ENCODE measurements around the gene FASLG.
A peak's percentile ranks its signal among the peaks of the same experiment; 100 is the strongest.

The FASLG gene

DNA sequence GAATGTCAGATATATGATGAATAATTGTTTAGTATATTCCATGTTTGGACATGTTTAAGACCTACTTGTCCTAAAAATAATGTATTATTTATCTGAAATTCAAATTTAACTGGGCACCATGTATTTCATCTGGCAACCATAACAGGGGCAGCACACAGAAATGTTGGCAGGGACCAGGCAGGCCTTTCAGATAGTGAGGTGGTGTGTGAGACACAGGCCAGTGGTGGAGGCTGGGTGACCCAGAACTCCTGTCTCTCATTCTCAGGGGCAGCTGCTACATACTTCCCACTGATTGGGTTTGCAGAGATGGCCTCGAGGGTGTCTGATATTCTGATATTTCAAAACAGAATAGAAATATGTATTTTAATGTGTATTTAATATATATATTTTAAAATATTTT, 1.3 kb upstream of the FASLG start:
- Mint-ChIP-seq H3K9me3 (no peaks in the 10 kb centered on the region), H3K27ac (no peak overlapping the region), H3K4me1 (peaks cover 64% of the 10 kb centered on the region), H3K27me3 (peaks cover under 1% of the 10 kb centered on the region), H3K36me3 (ENCODE audit: low read depth) (peaks cover 35% of the 10 kb centered on the region), H3K4me3 (no peak overlapping the region)
- ATAC-seq (no peak), DNase-seq (no peak)

DNA sequence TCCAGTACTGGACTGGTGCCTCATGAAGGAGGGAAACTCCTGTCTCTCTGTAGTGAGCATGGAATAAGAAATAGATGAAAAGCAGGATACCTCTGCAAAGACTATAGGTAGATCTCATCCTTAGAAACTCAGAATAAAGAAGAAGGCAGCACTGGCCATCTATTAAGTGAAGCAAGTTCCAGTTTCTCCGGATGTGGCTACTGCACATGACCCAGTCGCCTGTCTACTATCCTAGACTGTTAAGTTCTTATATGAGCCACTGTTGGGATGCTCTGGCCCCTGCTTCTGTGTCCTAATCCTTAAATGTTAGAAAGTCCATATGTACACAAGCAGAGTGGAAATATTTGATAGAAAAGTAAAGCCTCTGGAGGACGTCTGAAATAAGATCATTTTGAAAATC, 2.2 kb downstream of the FASLG start:
- peaks cover 2% of the 10 kb centered on the region for H3K27me3 Mint-ChIP-seq
- DNase-seq (no peak), ATAC-seq (no peak)
- peak overlapping the region; percentile 87 for H3K4me3 Mint-ChIP-seq
- H3K9me3 Mint-ChIP-seq: peaks cover 4% of the 10 kb centered on the region
- peaks cover 68% of the 10 kb centered on the region for H3K36me3 Mint-ChIP-seq (ENCODE audit: low read depth)
- H3K27ac Mint-ChIP-seq: peak overlapping the region; percentile 99
- peaks cover 73% of the 10 kb centered on the region for H3K4me1 Mint-ChIP-seq

DNA sequence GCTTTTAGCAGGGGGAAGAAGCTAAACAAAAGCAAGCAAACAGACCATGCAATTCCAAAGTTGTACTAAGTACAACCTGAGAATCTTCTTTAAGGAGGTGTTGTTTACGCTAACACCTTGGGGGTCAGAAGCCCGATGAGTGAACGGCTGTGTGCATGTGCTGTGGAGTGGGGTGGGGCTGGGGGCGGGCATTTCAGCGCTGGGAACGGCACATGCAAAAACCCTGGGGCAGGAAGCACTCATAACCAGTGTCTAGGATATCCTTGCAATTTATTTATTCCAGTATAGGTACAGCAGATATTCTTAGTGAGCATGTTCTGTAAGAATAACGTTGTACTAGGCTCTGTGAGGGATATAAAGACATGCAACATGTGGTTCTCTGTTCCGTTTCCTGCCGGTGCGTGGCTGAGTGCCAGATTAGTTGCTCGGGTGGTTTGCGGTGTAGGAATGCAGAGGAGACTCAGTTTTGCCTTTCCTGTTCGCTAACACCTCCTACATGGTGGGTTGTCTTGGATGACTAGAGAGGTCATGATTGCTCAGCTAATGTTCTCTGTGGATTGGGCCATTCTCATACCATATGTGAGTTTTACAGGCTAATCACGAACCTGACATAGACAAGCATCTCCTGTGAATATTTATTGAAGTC, 3.7 kb downstream of the FASLG start:
- ATAC-seq (peak; percentile 81), DNase-seq (peak; percentile 89)
- peaks cover 81% of the 10 kb centered on the region for H3K36me3 Mint-ChIP-seq (ENCODE audit: low read depth)
- peaks cover 4% of the 10 kb centered on the region for H3K9me3 Mint-ChIP-seq
- peak overlapping the region; percentile 99 for H3K27ac Mint-ChIP-seq
- H3K4me3 Mint-ChIP-seq: peak overlapping the region; percentile 87
- H3K27me3 Mint-ChIP-seq: peaks cover 2% of the 10 kb centered on the region
- H3K4me1 Mint-ChIP-seq: peaks cover 85% of the 10 kb centered on the region

DNA sequence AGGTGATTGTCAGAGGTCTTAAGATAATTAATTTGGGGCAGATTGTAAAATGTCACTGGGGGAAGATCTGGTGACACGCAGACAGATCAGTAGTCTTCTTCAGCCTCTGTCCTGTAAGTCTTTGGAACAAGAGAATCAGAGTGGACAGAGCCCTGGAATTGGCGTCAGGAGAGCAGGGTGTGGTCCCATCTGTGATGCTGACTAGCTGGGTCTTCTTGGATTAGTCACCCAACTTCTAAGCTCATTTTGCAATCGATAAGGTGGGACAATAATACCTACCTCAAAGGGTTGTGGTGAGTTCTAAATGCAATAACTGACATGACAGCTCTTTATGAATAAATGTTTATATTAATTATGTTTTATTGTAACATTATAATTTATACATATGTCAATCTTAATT, 4.8 kb downstream of the FASLG start:
- DNase-seq: no peak
- peak overlapping the region; percentile 87 for H3K4me3 Mint-ChIP-seq
- no peak for ATAC-seq
- peaks cover 90% of the 10 kb centered on the region for H3K4me1 Mint-ChIP-seq
- H3K9me3 Mint-ChIP-seq: peaks cover 9% of the 10 kb centered on the region
- H3K36me3 Mint-ChIP-seq (ENCODE audit: low read depth): peaks cover 90% of the 10 kb centered on the region
- H3K27ac Mint-ChIP-seq: peak overlapping the region; percentile 99
- H3K27me3 Mint-ChIP-seq: peaks cover 2% of the 10 kb centered on the region

DNA sequence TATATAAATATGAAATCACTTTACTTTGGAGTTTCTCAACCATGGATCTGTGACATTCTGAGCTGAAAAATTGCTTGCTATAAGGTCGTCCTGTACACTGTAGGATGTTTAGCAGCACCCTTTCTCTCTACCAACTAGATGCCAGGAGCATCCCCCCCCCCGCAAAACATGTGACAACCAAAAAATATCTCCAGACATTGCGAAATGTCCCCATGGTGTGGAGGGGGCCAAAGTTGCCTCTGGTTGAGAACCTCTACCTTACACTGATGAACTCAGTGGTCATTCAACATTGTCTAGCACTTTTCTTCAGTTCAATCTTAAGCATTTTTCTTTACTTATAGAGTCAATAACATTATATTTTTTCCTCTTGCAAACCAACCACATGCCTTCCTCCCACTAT, 9.2 kb downstream of the FASLG start:
- H3K9me3 Mint-ChIP-seq: peaks cover 5% of the 10 kb centered on the region
- no peaks in the 10 kb centered on the region for H3K27me3 Mint-ChIP-seq
- ATAC-seq (no peak), DNase-seq (no peak)
- peak overlapping the region; percentile 99 for H3K27ac Mint-ChIP-seq
- H3K4me3 Mint-ChIP-seq: no peak overlapping the region
- peaks cover 63% of the 10 kb centered on the region for H3K36me3 Mint-ChIP-seq (ENCODE audit: low read depth)
- peaks cover 94% of the 10 kb centered on the region for H3K4me1 Mint-ChIP-seq

DNA sequence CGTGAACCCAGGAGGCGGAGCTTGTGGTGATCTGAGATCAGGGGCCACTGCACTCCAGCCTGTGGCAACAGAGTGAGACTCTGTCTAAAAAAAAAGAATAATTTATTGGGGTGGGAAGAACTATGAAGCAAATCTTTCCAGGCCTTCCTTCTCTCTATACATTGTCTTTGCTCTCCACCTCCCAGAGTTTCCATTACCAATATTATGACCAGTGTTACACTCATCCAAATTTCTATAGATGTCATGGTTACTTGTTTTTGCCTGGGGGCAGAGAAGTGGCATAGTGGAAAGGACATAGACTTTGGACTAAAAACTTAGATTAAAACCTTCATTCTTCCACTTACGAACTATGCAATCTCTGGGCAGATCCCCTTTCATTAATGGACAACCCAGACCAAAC, 10.1 kb downstream of the FASLG start:
- ATAC-seq: peak; percentile 57
- peak overlapping the region; percentile 99 for H3K27ac Mint-ChIP-seq
- H3K36me3 Mint-ChIP-seq (ENCODE audit: low read depth): peaks cover 55% of the 10 kb centered on the region
- peaks cover 94% of the 10 kb centered on the region for H3K4me1 Mint-ChIP-seq
- peaks cover 5% of the 10 kb centered on the region for H3K9me3 Mint-ChIP-seq
- peak; percentile 41 for DNase-seq
- H3K27me3 Mint-ChIP-seq: no peaks in the 10 kb centered on the region
- peak overlapping the region; percentile 3 for H3K4me3 Mint-ChIP-seq

- Mint-ChIP-seq H3K27me3 (no peaks in the 10 kb centered on the region), H3K36me3 (ENCODE audit: low read depth) (peaks cover 42% of the 10 kb centered on the region), H3K27ac (peak overlapping the region; percentile 99), H3K4me3 (peak overlapping the region; percentile 66), H3K4me1 (peaks cover 92% of the 10 kb centered on the region), H3K9me3 (peaks cover 5% of the 10 kb centered on the region)
- ATAC-seq (peak; percentile 76), DNase-seq (peak; percentile 47)
Observed at GRCh38 chr1:172670316-172670715, 11.4 kb downstream of the FASLG start.

GRCh38 chr1:172670791-172671190, 11.9 kb downstream of the FASLG start:
- no peaks in the 10 kb centered on the region for H3K27me3 Mint-ChIP-seq
- peaks cover 92% of the 10 kb centered on the region for H3K4me1 Mint-ChIP-seq
- ATAC-seq: peak; percentile 77

DNA sequence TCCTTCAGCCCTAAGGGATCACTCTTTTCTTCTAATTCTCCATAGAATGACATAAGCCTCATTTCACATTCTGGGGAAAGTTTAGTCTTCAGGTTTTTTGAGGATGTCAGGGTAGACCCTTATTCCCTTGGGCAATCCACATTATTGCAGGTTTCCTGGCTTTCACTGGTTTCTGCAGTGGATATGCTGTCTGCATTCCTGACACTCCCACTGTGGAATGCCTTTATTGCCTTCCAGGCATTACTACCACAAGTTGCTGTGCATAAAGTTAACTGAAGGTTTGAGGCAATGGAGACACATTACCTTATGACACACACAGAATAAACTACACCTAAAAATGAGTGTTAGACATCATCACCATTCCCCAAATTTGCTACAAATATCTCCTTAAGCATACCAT, 12.7 kb downstream of the FASLG start:
- peaks cover 93% of the 10 kb centered on the region for H3K4me1 Mint-ChIP-seq
- peak overlapping the region; percentile 99 for H3K27ac Mint-ChIP-seq
- H3K9me3 Mint-ChIP-seq: peaks cover 5% of the 10 kb centered on the region
- no peaks in the 10 kb centered on the region for H3K27me3 Mint-ChIP-seq
- H3K4me3 Mint-ChIP-seq: no peak overlapping the region
- ATAC-seq (no peak), DNase-seq (no peak)
- H3K36me3 Mint-ChIP-seq (ENCODE audit: low read depth): peaks cover 30% of the 10 kb centered on the region

More at GRCh38 chr1:172670791-172671190, 11.9 kb downstream of the FASLG start:
- peaks cover 5% of the 10 kb centered on the region for H3K9me3 Mint-ChIP-seq
- no peak for DNase-seq
- peaks cover 38% of the 10 kb centered on the region for H3K36me3 Mint-ChIP-seq (ENCODE audit: low read depth)
- H3K27ac Mint-ChIP-seq: peak overlapping the region; percentile 99
- H3K4me3 Mint-ChIP-seq: peak overlapping the region; percentile 57

GRCh38 chr1:172672720-172673119, 13.8 kb downstream of the FASLG start:
- ATAC-seq (no peak), DNase-seq (no peak)
- Mint-ChIP-seq H3K27ac (peak overlapping the region; percentile 99), H3K27me3 (no peaks in the 10 kb centered on the region), H3K4me3 (no peak overlapping the region), H3K36me3 (ENCODE audit: low read depth) (peaks cover 21% of the 10 kb centered on the region), H3K4me1 (peaks cover 95% of the 10 kb centered on the region), H3K9me3 (peaks cover 5% of the 10 kb centered on the region)

DNA sequence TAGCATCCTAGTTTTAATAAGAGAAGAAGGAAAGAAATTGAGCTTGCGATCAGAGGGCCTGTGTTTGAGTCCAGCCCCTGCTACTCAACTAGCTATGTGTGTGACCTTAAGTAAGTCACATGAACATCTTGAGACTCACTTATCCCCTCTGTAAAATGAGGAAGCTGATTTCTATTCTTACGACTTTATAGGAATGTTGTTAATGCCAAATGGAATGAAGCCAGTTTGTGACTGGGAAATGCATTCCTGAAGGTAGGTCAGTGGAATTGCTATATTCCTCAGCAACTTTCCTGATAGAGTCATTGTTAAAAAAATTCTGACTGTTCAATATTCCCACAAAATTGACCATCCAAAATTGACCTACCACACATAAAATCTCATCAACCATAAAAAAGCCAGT, 14.9 kb downstream of the FASLG start:
- Mint-ChIP-seq H3K27ac (no peak overlapping the region), H3K4me3 (no peak overlapping the region), H3K4me1 (peaks cover 97% of the 10 kb centered on the region), H3K9me3 (no peaks in the 10 kb centered on the region), H3K27me3 (peaks cover under 1% of the 10 kb centered on the region), H3K36me3 (ENCODE audit: low read depth) (peaks cover 13% of the 10 kb centered on the region)
- ATAC-seq (no peak), DNase-seq (no peak)

- ATAC-seq (peak; percentile 48), DNase-seq (no peak)
Observed at GRCh38 chr1:172674831-172675613, 16.1 kb downstream of the FASLG start.

DNA sequence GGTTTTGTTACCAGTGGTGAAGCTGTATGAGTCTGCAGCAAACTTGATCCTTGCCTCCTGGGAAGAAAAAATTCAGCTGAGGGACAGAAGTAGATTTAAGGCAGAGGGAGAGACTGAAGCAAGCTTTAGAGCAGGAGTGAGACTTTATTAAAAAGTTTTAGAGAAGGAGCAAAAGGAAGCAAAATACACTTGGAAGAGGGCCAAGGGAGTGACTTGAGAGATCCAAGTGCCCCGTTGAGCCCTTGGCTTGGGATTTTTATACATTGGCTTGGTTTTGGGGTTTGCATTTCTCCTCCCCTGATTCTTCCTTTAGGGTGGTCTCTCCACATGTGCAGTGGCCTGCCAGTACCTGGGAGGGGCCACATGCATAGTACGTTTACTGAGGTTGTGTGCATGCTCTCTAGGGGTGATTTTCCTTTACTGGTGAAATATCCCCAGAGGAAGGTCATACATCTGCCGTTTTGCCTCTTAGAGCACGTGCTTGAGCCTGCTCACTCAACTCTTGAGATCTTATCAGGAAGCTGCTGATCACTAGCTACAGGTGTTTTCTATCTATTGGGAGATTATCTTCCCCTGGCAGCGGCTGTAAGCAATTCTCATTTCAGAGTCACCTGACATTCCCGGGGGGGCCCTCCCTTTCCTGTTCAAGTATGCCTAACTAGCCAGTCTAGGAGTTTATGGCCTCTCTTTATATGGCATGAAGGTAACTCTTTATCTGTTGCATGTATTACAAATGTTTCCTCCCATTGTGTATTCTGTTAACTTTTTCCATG, 20.3 kb downstream of the FASLG start:
- no peaks in the 10 kb centered on the region for H3K9me3 Mint-ChIP-seq
- peak overlapping the region; percentile 52 for H3K27ac Mint-ChIP-seq
- DNase-seq (no peak), ATAC-seq (no peak)
- H3K4me1 Mint-ChIP-seq: peaks cover 67% of the 10 kb centered on the region
- peaks cover 3% of the 10 kb centered on the region for H3K36me3 Mint-ChIP-seq (ENCODE audit: low read depth)
- peaks cover 8% of the 10 kb centered on the region for H3K27me3 Mint-ChIP-seq
- H3K4me3 Mint-ChIP-seq: no peak overlapping the region

More at GRCh38 chr1:172674831-172675613, 16.1 kb downstream of the FASLG start:
- Mint-ChIP-seq H3K27me3 (peaks cover 2% of the 10 kb centered on the region), H3K36me3 (ENCODE audit: low read depth) (peaks cover 11% of the 10 kb centered on the region), H3K9me3 (no peaks in the 10 kb centered on the region), H3K27ac (peak overlapping the region; percentile 94), H3K4me1 (peaks cover 94% of the 10 kb centered on the region), H3K4me3 (peak overlapping the region; percentile 50)

DNA sequence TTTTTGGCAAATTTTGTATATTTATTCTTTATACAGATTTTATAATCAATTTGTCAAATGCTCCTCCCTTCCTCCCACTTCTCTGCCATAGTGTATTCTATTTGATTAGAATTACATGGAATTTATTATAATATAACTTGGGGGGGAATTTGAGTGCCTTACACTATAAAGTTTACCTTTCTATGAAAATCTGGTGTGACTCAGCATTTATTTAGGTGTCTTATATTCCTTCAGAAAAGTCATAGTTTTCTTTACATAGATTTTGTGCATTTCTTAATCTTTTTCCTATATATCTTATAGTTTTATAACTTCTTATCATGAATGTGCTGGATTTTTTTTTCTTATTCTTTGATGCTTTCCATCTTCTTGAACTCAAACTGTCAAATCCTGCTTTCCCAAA, 21.3 kb downstream of the FASLG start:
- H3K27ac Mint-ChIP-seq: no peak overlapping the region
- H3K4me1 Mint-ChIP-seq: peaks cover 57% of the 10 kb centered on the region
- H3K27me3 Mint-ChIP-seq: peaks cover 8% of the 10 kb centered on the region
- DNase-seq (no peak), ATAC-seq (no peak)
- peaks cover 7% of the 10 kb centered on the region for H3K9me3 Mint-ChIP-seq
- no peak overlapping the region for H3K4me3 Mint-ChIP-seq
- peaks cover 3% of the 10 kb centered on the region for H3K36me3 Mint-ChIP-seq (ENCODE audit: low read depth)

Data from activated naive CD8-positive, alpha-beta T cell treated with anti-CD3 and anti-CD28 coated beads, Interleukin-2, amount 50 U/mL, for 24 hours (primary cell).